Lung (tissue), 13 donors: ENCODE measurements around the gene SLC25A21. TPM values are rescaled to one million over a fixed set of nuclear protein-coding genes. Genes with fewer than 3 reads are reported as not detected.

Experiments
- ATAC-seq: fragments of 200-7000 bp; cut with Tn5 transposase; one replicate; pipeline ENCODE4 v1.9.1; 2020; ENCODE audit warnings: moderate number of reproducible peaks; ENCODE audit not compliant: insufficient read depth, low FRiP score
- DNase-seq, 3 donors: peaks; one replicate each; pipeline ENCODE4 v3.0.0-alpha.2; 2013 to 2017
- H3K27ac ChIP-seq, 2 donors: one replicate each; pipeline ENCODE4 v1.5.1; 2013; ENCODE audit warnings: mild to moderate bottlenecking in 2 of 2, moderate library complexity in 2 of 2, control low read depth in 1 of 2, inconsistent platforms in 1 of 2, low read depth in 1 of 2, low read length in 1 of 2
- H3K27me3 ChIP-seq, 3 donors: one replicate each; pipeline ENCODE4 v1.5.1; 2013; ENCODE audit warnings: low read length in 2 of 3; ENCODE audit not compliant: control insufficient read depth in 3 of 3, insufficient read depth in 3 of 3
- H3K36me3 ChIP-seq, 4 donors: one replicate each; pipeline ENCODE4 v1.5.1; 2013; ENCODE audit warnings: low read length in 4 of 4, mild to moderate bottlenecking in 1 of 4, moderate library complexity in 1 of 4; ENCODE audit not compliant: control insufficient read depth in 4 of 4, insufficient read depth in 4 of 4
- H3K4me1 ChIP-seq, 5 donors: one replicate each; pipeline ENCODE4 v1.5.1; 2013; ENCODE audit warnings: low read length in 5 of 5, mild to moderate bottlenecking in 2 of 5, moderate library complexity in 1 of 5; ENCODE audit not compliant: control insufficient read depth in 5 of 5, insufficient read depth in 5 of 5
- H3K4me3 ChIP-seq: one replicate; pipeline ENCODE4 v1.5.1; 2013; ENCODE audit warnings: mild to moderate bottlenecking, control low read depth, moderate library complexity
- H3K9ac ChIP-seq, 2 donors: one replicate each; pipeline ENCODE4 v1.5.1; 2013; ENCODE audit warnings: low read length in 2 of 2, control low read depth in 1 of 2; ENCODE audit not compliant: insufficient read depth in 1 of 2
- H3K9me3 ChIP-seq, 4 donors: one replicate each; pipeline ENCODE4 v1.5.1; 2013; ENCODE audit warnings: low read length in 3 of 4, mild to moderate bottlenecking in 1 of 4, moderate library complexity in 1 of 4; ENCODE audit not compliant: control insufficient read depth in 4 of 4, insufficient read depth in 3 of 4
- CTCF ChIP-seq: IDR thresholded peaks from 2 replicates; pipeline ENCODE4 v1.5.1; 2012; ENCODE audit warnings: mild to moderate bottlenecking; ENCODE audit errors: control extremely low read depth, extremely low read depth
- WGBS, 2 donors: extraction: QIAGEN DNeasy Blood & Tissue Kit; methylation state at CpG; one replicate each; pipeline ENCODE4 v1.1.7; 2013; 5-methylcytosine and 5-hydroxymethylcytosine counted together
- polyA plus RNA-seq, 2 donors: library from polyadenylated mRNA; stranded (reverse); fragments of 200-250 nt; gene quantifications; one replicate each; pipeline ENCODE4 v1.2.1, GENCODE V29; 2013
- small RNA-seq: library from RNA; depleted of rRNA; stranded (forward); fragments of <200 nt; gene quantifications from one replicate; pipeline ENCODE3, GENCODE V24; 2014; ENCODE audit warnings: low replicate concordance
- total RNA-seq, 2 donors: library from RNA; depleted of rRNA in 1 of 2; stranded (reverse); fragments of >200 nt in 1 of 2; gene quantifications; one replicate each; pipeline ENCODE4 v1.2.1, GENCODE V29; 2014 to 2021
- donor health status: control.
- donor health status: control.
- donor health status: Bipolar disorder and iron deficiency.
- donor health status: healthy.
- donor health status: DM: yes; HTN: yes; CAD: no.

SLC25A21 gene
- total and polyA plus RNA-seq, 4 donors = 0.23 to 2.6 (median 0.42) TPM

GRCh38 chr14:36633580-36633979, 538.8 kb downstream of the SLC25A21 start:
- Histone ChIP-seq H3K36me3 (no peaks in the 10 kb centered on the region), H3K4me3 (no peak overlapping the region), H3K27me3 (peaks cover 0 to 4% (median 0%) of the 10 kb centered on the region in 3 donors), H3K4me1 (no peaks in the 10 kb centered on the region), H3K27ac (no peak overlapping the region), H3K9me3 (no peaks in the 10 kb centered on the region), H3K9ac (no peak overlapping the region)
- no peak for ATAC-seq
- WGBS, 2 donors = 72 to 78% methylated on average over 3 of the region's 3 CpGs
- TF ChIP-seq CTCF = no peak
- DNase-seq = no peak

Small RNA genes lying within 50 kb of the gene (small RNA-seq; reads per million reads assigned to genes)
- gene MIR4503 (not detected), gene RNU6-273P (not detected)

Other genes with a start within 250 kb of the SLC25A21 start
- 10 to 100 TPM; 11.5 to 49.9 TPM for gene MIPOL1, start 25.3 kb upstream of the SLC25A21 start, total RNA-seq
- 1 to 10 TPM; 2.3 to 2.6 TPM for gene MIPOL1, start 25.3 kb upstream of the SLC25A21 start, polyA plus RNA-seq